Mesenchymal stem cell (in vitro differentiated cells and primary cell): ENCODE data around the gene TSPAN9.

ENCODE experiments used
- DNase-seq: peaks from one replicate; pipeline ENCODE4 v3.0.0-alpha.2; 2013
- H2AFZ ChIP-seq: one replicate; pipeline ENCODE4 v1.6.1; 2013; ENCODE audit warnings: low read depth, mild to moderate bottlenecking, control low read depth, inconsistent platforms, low read length, moderate library complexity
- H2AK5ac ChIP-seq: 2 replicates; pipeline ENCODE4 v1.6.1; 2013; ENCODE audit warnings: low read length, moderate library complexity, mild to moderate bottlenecking, inconsistent platforms; ENCODE audit not compliant: severe bottlenecking
- H2BK120ac ChIP-seq: one replicate; pipeline ENCODE4 v1.6.1; 2013; ENCODE audit warnings: low read depth, mild to moderate bottlenecking, inconsistent platforms, low read length, moderate library complexity
- H2BK12ac ChIP-seq, 2 experiments: one replicate each; pipeline ENCODE4 v1.6.1; 2013; ENCODE audit warnings: inconsistent platforms in 2 of 2, low read length in 2 of 2, mild to moderate bottlenecking in 2 of 2, moderate library complexity in 2 of 2, control low read depth in 1 of 2
- H2BK15ac ChIP-seq: one replicate; pipeline ENCODE4 v1.6.1; 2013; ENCODE audit warnings: mild to moderate bottlenecking, low read depth, inconsistent platforms; ENCODE audit not compliant: poor library complexity, severe bottlenecking
- H2BK5ac ChIP-seq: 2 replicates; pipeline ENCODE4 v1.6.1; 2013; ENCODE audit warnings: low read depth, mild to moderate bottlenecking, low read length, control low read depth, inconsistent platforms; ENCODE audit not compliant: poor library complexity, severe bottlenecking
- H3K14ac ChIP-seq, 2 experiments: one replicate each; pipeline ENCODE4 v1.6.1; 2013; ENCODE audit warnings: inconsistent platforms in 2 of 2, low read length in 2 of 2, control low read depth in 1 of 2, mild to moderate bottlenecking in 1 of 2, moderate library complexity in 1 of 2
- H3K18ac ChIP-seq, 2 experiments: one replicate each; pipeline ENCODE4 v1.6.1; 2013; ENCODE audit warnings: inconsistent platforms in 2 of 2, low read length in 2 of 2, control low read depth in 1 of 2, low read depth in 1 of 2, mild to moderate bottlenecking in 1 of 2
- H3K23ac ChIP-seq, 2 experiments: one replicate each; pipeline ENCODE4 v1.6.1; 2013; ENCODE audit warnings: inconsistent platforms in 2 of 2, low read length in 2 of 2, mild to moderate bottlenecking in 2 of 2, moderate library complexity in 2 of 2, control low read depth in 1 of 2
- H3K27ac ChIP-seq: 2 replicates; pipeline ENCODE4 v1.5.1; 2013; ENCODE audit warnings: mild to moderate bottlenecking, moderate library complexity, low read length, control low read depth, inconsistent platforms; ENCODE audit not compliant: poor library complexity, severe bottlenecking
- H3K27me3 ChIP-seq, 2 experiments: 2 replicates each; pipeline versions ENCODE4 v1.6.1 to v1.7.0; 2013; ENCODE audit warnings: low read length in 2 of 2, mild to moderate bottlenecking in 2 of 2, moderate library complexity in 2 of 2, control low read depth in 1 of 2, inconsistent platforms in 1 of 2; ENCODE audit not compliant: control insufficient read depth in 1 of 2, insufficient read depth in 1 of 2
- H3K36me3 ChIP-seq, 2 experiments: 2 replicates each; pipeline versions ENCODE4 v1.6.1 to v1.7.0; 2013; ENCODE audit warnings: low read length in 2 of 2, control low read depth in 1 of 2, inconsistent platforms in 1 of 2, low read depth in 1 of 2, mild to moderate bottlenecking in 1 of 2; ENCODE audit not compliant: insufficient read depth in 2 of 2, control insufficient read depth in 1 of 2
- H3K4ac ChIP-seq, 2 experiments: one replicate each; pipeline ENCODE4 v1.6.1; 2013; ENCODE audit warnings: inconsistent platforms in 2 of 2, low read length in 2 of 2, mild to moderate bottlenecking in 2 of 2, moderate library complexity in 2 of 2, control low read depth in 1 of 2, low read depth in 1 of 2
- H3K4me1 ChIP-seq: 2 replicates; pipeline ENCODE4 v1.6.1; 2013; ENCODE audit warnings: low read depth, low read length, control low read depth; ENCODE audit not compliant: control insufficient read depth, insufficient read depth
- H3K4me2 ChIP-seq: 2 replicates; pipeline ENCODE4 v1.6.1; 2013; ENCODE audit warnings: low read length, mild to moderate bottlenecking, inconsistent platforms; ENCODE audit not compliant: poor library complexity, severe bottlenecking
- H3K4me3 ChIP-seq, 2 experiments: 2 replicates each; pipeline versions ENCODE4 v1.5.1 to v1.7.0; 2013; ENCODE audit warnings: low read length in 2 of 2, mild to moderate bottlenecking in 2 of 2, control low read depth in 1 of 2, low read depth in 1 of 2; ENCODE audit not compliant: insufficient read depth in 1 of 2
- H3K79me1 ChIP-seq: replicated peaks from 2 replicates; pipeline ENCODE4 v1.6.1; 2013; ENCODE audit warnings: mild to moderate bottlenecking, control low read depth, low read length, inconsistent platforms; ENCODE audit not compliant: poor library complexity, severe bottlenecking
- H3K9ac ChIP-seq: 2 replicates; pipeline ENCODE4 v1.7.0; 2013; ENCODE audit warnings: mild to moderate bottlenecking, low read length, moderate library complexity
- H3K9me3 ChIP-seq: 2 replicates; pipeline ENCODE4 v1.7.0; 2013; ENCODE audit warnings: mild to moderate bottlenecking, low read length; ENCODE audit not compliant: control insufficient read depth
- H4K8ac ChIP-seq: one replicate; pipeline ENCODE4 v1.6.1; 2013; ENCODE audit warnings: inconsistent platforms, mild to moderate bottlenecking, low read length, moderate library complexity
- H4K91ac ChIP-seq: one replicate; pipeline ENCODE4 v1.6.1; 2013; ENCODE audit warnings: mild to moderate bottlenecking, low read length, inconsistent platforms
- WGBS: methylation state at CpG from one replicate; pipeline ENCODE4 v1.1.7; 2013; ENCODE audit warnings: mixed read lengths; 5-methylcytosine and 5-hydroxymethylcytosine counted together

The TSPAN9 gene

DNA sequence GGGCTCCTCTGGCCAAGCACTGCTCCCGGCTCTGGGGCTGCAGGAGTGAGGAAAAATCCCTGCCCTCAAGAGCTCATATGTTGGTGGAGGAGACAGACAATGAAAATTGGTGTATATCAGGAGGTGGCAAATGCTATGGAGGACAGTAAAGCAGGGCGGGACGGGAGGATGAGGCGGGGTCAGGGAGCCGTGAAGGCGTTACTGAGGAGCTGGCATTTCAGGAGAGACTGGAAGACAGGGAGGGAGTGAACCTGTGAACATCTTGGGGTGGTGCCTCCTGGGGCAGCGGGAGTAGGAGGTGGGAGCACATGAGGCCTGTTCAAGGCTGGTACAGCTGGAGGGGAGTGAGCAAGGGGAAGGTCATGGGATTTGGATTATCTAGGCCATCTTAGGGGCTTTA is 26.6 kb downstream of the TSPAN9 start:
- H2AFZ ChIP-seq, result no peak overlapping the region
- H3K79me1 ChIP-seq, result peaks cover 15% of the 10 kb centered on the region
- H2BK5ac ChIP-seq, result no peak overlapping the region
- no peak overlapping the region for H3K9ac ChIP-seq
- DNase-seq, result no peak
- H3K4ac ChIP-seq, result peak overlapping the region in 1 of 2 experiments; percentile 17
- peaks cover 3% of the 10 kb centered on the region for H3K9me3 ChIP-seq
- no peak overlapping the region for H3K4me3 ChIP-seq
- H3K27ac ChIP-seq, result no peak overlapping the region
- H2BK120ac ChIP-seq, result no peak overlapping the region
- H3K4me1 ChIP-seq, result peaks cover 42% of the 10 kb centered on the region
- H3K36me3 ChIP-seq, result peaks cover 0 to 7% of the 10 kb centered on the region in 2 experiments
- H3K27me3 ChIP-seq, result no peaks in the 10 kb centered on the region
- no peak overlapping the region for H4K91ac ChIP-seq
- H3K18ac ChIP-seq, result peak overlapping the region in 1 of 2 experiments; percentile 4
- no peak overlapping the region for H2BK15ac ChIP-seq
- H3K4me2 ChIP-seq, result no peak overlapping the region
- no peak overlapping the region for H2BK12ac ChIP-seq
- H4K8ac ChIP-seq, result no peak overlapping the region
- no peak overlapping the region for H3K23ac ChIP-seq
- no peak overlapping the region for H3K14ac ChIP-seq
- H2AK5ac ChIP-seq, result peak overlapping the region; percentile 64
- 94% methylated on average over 7 of the region's 7 CpGs for WGBS

DNA sequence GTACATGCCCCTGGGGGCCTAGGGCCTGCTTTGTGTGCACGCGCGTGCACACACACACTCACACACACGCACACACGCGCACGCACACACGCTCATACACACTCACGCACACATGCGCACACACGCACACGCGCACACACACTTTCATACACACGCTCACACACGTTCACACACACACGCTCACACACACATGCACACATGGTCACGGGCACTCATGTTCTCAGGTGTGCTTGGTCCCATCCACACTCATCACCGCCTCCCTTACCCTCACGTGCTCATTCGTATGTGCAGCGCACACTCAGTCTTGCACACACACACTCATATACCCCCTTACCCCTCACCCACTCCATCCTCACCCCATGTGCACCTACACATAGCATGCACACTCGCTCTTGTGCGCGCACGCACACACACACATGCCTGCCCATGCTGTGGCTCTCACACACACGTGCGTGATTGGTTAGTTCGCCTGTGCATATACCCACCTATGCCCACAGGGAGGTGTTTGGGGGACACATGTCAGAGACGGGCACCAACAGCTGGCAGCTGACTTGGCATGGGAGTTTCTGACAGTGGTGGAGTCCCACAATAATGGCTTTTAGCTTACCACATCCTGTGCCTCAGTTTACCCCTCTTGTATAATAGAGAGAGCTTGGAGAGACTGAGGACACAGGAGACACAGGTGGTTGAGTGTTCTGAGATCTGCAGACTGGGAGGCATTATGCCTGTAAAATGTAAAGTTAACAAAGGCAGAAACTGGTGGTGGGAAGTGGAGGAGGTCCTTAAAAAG is 28.7 kb downstream of the TSPAN9 start:
- no peak overlapping the region for H2BK15ac ChIP-seq
- peak overlapping the region in 1 of 2 experiments; percentile 80 for H3K14ac ChIP-seq

DNA sequence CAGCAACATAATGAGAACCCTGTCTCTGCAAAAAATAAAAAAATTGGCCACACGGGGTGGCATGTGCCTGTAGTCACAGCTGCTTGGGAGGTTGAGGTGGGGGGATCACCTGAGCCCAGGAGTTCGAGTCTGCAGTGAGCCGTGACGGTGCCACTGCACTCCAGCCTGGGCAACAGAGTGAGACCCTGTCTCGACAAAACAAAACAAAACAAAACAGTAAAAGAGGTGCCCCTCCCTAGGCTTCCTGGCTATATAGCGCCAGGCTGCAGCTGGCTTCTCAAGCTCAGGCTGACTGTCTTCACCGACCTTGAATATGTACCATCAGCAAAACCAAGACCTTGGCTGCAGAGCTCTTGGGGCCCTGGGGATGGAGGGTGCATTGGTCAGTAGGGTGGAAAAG is 29.4 kb downstream of the TSPAN9 start:
- Histone ChIP-seq H2BK120ac (no peak overlapping the region), H3K36me3 (peaks cover 0 to 5% of the 10 kb centered on the region in 2 experiments), H3K79me1 (peaks cover 13% of the 10 kb centered on the region), H3K9ac (no peak overlapping the region), H3K9me3 (no peaks in the 10 kb centered on the region), H3K4me1 (peaks cover 45% of the 10 kb centered on the region), H3K4ac (no peak overlapping the region), H3K23ac (no peak overlapping the region), H2BK12ac (no peak overlapping the region), H3K27ac (peak overlapping the region; percentile 73), H2AFZ (no peak overlapping the region), H4K8ac (no peak overlapping the region), H3K14ac (no peak overlapping the region), H2BK15ac (no peak overlapping the region), H3K18ac (no peak overlapping the region), H4K91ac (no peak overlapping the region), H2AK5ac (no peak overlapping the region), H3K4me3 (no peak overlapping the region), H3K4me2 (peak overlapping the region; percentile 33), H2BK5ac (no peak overlapping the region), H3K27me3 (no peaks in the 10 kb centered on the region)
- 91% methylated on average over 7 of the region's 7 CpGs for WGBS
- no peak for DNase-seq

More for the DNA sequence above, 28.7 kb downstream of the TSPAN9 start:
- Histone ChIP-seq H4K8ac (no peak overlapping the region), H3K9ac (no peak overlapping the region), H3K36me3 (peaks cover 0 to 5% of the 10 kb centered on the region in 2 experiments), H3K18ac (no peak overlapping the region), H2BK5ac (no peak overlapping the region), H2BK120ac (no peak overlapping the region), H3K27me3 (no peaks in the 10 kb centered on the region), H3K4me1 (peaks cover 46% of the 10 kb centered on the region), H4K91ac (no peak overlapping the region), H3K4ac (no peak overlapping the region), H3K9me3 (no peaks in the 10 kb centered on the region), H3K27ac (peak overlapping the region; percentile 73), H3K4me2 (no peak overlapping the region), H3K4me3 (no peak overlapping the region), H2AK5ac (peak overlapping the region; percentile 44), H3K23ac (no peak overlapping the region), H3K79me1 (peaks cover 12% of the 10 kb centered on the region), H2AFZ (no peak overlapping the region), H2BK12ac (peak overlapping the region in 1 of 2 experiments; percentile 17)
- 90% methylated on average over 29 of the region's 29 CpGs for WGBS
- DNase-seq, result no peak

DNA sequence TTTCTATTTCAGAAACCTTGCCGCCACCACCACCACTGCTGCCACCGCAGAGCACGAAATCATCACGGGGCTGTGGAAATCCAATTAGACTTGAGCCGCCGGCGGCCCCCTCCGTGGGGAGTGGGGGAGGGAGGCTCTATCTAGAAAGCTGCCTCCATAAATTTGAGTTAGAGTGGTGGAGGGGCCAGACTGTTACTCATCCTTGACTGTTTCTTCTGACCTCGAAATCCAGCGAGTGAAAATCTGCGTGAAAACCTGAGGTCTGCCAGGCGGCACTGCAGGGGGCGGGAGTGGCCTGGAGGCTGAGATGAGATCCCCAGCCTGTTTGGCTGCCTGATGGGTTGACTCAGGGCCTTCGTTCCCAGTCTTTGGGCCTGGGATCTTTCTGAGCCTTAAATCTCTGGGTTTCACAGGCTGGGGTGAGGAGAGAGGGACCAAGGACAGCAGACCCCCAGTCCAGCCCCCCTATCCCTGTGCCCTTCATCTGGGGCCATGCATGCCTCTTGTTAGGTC is 29.9 kb downstream of the TSPAN9 start:
- no peak overlapping the region for H2BK15ac ChIP-seq
- H3K36me3 ChIP-seq, result peaks cover 0 to 3% of the 10 kb centered on the region in 2 experiments
- H3K9ac ChIP-seq, result no peak overlapping the region
- no peak overlapping the region for H2BK5ac ChIP-seq
- peak; percentile 47 for DNase-seq
- H2BK120ac ChIP-seq, result no peak overlapping the region
- H3K4me1 ChIP-seq, result peaks cover 44% of the 10 kb centered on the region
- H4K8ac ChIP-seq, result peak overlapping the region; percentile 2
- H3K4ac ChIP-seq, result no peak overlapping the region
- WGBS, result 27% methylated on average over 13 of the region's 14 CpGs
- peak overlapping the region; percentile 65 for H2AK5ac ChIP-seq
- peak overlapping the region in 1 of 2 experiments; percentile 50 for H3K18ac ChIP-seq
- no peak overlapping the region for H3K4me3 ChIP-seq
- H3K14ac ChIP-seq, result peak overlapping the region in 1 of 2 experiments; percentile 71
- H3K9me3 ChIP-seq, result no peaks in the 10 kb centered on the region
- H2AFZ ChIP-seq, result no peak overlapping the region
- H2BK12ac ChIP-seq, result peak overlapping the region in 1 of 2 experiments; percentile 32
- H3K4me2 ChIP-seq, result peak overlapping the region; percentile 33
- peak overlapping the region; percentile 73 for H3K27ac ChIP-seq
- H3K23ac ChIP-seq, result no peak overlapping the region
- H4K91ac ChIP-seq, result no peak overlapping the region
- H3K79me1 ChIP-seq, result peaks cover 8% of the 10 kb centered on the region
- H3K27me3 ChIP-seq, result no peaks in the 10 kb centered on the region
